Measurements from ENCODE around the gene EXOC6B.

Gene EXOC6B

DNA sequence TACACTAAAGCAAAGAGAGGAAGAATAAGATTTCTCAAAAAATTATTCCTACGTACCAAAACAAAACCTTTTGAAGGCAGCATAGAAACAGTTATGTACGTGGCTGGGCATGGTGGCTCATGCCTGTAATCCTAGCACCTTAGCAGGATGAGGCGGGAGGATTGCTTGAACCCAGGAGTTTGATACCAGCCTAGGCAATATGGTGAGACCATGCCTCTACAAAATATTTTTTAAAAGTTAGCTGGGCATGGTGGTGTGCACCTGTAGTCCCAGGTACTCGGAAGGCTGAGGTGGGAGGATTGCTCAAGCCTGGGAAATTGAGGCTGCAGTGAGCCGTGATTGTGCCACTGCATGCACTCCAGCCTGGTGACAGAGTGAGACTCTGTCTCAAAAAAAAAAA is 663.3 kb downstream of the EXOC6B start:
- no peak for DNase-seq (ENCODE audit: low read depth in 2 of 2)

DNA sequence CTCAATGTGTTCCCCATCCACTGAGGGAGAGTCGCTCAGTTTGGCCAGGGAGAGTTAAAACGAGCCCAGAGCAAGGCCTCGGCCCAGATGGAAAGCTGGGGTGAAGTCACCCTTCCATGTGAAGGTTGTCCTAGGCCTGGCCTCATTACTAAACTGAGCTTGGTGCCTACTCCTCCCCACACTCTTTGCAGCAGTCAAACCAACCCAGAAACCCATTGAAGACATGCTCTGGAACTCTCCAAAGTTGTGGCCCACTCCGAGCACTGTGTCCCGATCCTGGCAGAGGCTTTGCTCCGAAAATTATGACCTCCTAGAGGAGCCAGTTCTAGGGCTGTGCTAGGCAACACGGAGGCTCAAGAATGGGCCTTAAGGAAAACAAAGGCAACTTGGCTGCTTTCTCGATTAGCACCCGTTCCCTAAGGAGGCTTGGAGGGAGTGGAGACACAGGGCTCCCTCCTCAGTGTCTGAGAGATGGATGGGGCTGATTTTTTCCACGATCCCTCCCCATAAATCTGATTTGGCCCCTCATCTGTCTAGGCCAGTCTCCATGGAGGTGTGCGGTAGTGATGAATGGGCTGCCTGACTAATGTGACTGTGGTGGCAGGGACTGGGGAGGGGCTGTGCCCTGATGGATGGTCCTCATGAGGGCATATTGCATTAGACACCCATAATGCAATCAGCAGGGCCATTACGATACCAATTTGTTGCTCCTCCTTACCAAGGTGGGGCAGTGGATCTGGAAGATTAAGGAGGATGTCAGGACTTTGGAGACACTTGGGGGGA is 666.4 kb downstream of the EXOC6B start:
- no peak for DNase-seq (ENCODE audit: low read depth in 2 of 2)

DNA sequence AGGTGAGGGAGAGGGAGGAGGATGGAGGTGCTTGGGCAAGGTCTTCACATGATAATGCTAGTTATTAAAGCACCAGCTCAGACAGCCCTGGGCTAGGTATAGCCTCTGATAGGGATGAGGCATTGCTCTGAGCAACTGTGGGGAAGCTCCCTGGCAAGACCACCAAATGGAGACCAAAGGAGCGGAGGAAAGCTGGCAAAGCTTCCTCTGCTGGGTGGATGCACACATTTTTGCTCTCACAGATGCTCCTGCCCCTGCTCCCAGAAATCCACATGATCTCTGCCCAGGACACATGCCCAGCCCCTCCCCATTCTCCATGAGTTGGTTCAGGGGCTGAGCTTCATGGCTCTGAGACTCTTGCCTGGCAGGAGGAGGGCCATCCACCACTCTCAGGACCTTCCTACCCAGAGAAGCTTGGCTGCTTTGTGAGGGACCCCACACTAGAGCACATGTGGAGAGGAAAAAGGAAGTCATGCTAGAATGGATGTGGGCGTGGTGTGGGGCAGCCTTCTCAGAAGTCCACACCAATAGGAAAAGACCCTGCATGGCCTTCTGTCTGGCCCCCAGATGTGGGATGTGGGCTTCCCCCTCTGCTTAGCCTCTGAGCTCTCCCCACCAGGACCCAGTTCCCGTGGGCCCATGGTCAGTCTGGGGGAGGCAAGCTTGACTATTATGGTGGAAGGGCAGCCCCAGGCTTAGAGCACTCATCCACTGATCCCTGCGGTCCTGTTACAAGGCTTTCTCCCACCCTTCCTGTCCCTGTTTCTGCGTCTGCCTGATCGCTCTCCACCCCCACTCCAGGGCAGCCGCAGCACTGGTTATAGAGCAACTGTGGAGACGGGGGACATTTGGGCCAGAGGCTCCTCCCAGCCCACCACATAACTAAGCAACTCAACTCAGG is 667.7 kb downstream of the EXOC6B start:
- DNase-seq (ENCODE audit: low read depth in 2 of 2): no peak

DNA sequence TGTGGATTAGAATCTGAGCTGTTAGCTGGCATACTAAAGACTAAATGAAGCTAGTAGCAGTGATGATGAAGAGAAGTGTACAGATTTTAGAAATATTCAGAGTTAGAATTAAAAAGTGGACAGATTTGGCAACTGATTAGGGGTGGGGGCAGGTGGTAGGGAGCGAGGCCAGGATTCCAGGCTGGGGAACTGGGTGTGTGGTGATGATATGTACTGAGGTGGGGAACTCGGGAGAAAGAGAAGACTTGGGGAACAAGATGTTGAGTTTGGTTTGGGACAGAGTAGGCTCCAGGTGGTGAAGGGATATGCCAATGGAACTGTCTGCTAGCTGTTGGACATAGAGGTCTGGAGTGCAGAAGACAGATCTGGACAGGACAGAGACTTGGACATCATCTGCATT is 669.0 kb downstream of the EXOC6B start:
- no peak for DNase-seq (ENCODE audit: low read depth in 2 of 2)

DNA sequence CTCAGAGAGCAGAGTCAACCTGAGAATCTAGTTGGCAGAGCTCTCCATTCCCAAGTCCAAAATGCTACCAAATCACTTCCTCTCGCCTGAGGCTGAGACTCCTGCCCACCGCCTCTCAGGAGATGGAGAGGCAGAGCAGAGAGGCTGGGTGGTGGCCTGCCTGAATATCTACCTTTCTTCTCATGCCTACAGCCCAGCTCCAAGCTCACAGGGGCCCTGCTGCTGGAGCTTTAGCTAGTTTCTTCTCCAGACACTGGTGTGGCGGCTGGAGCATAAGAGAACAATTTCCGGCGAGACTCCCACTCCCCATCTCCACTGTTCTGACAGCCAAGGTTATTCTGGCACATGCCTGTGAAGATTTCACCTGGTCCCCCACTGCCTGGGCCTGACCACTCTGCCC is 670.1 kb downstream of the EXOC6B start:
- no peak for DNase-seq (ENCODE audit: low read depth in 2 of 2)

DNA sequence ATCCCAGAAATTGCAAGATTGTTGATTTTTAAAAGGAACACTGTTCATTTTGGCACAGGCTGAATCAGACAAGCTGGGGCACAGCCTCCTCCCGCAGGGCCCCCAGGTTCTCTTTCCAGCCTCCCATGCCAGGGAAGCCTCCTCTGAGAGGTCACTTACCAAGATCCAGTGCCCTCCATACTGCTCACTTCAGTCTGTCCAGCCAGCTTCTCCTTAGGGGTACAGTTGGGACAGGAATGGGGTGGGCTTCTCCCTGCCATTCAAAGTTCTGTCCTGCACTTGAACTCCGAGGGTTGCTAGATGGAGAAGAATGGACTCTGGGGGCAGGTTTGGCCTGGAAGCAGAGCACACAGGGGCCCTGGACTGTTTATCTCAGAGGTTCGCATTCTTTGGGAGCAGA is 670.7 kb downstream of the EXOC6B start:
- DNase-seq (ENCODE audit: low read depth in 2 of 2): no peak

DNA sequence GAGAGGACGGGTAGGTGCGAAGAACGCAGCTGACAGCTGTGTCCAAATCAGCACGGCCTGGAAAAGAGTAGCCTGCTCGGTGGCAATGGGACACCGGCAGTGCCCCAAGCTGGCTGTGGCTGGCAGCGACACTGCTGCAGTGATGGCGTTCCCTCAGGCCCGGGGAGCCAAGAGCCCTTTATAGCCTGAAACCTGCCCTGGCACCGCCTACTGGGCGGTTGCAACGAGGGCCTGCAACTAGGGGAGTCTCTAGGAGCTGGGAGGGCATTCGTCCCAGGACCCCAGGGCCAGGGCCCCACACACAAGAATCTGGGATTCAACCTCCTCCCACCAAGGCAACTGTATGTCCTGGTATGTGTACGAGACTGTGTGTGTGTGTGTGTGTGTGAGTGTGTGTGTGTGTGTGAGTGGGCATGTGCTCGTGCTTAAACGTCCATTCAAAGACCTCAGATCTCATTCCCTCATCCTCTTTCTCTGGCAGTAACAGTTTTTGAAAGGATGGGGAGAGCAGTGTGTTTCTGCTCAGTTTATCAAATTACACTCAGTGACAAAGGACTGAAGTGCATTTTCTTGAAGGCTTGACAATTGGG is 671.4 kb downstream of the EXOC6B start:
- no peak for DNase-seq (ENCODE audit: low read depth in 2 of 2)

DNA sequence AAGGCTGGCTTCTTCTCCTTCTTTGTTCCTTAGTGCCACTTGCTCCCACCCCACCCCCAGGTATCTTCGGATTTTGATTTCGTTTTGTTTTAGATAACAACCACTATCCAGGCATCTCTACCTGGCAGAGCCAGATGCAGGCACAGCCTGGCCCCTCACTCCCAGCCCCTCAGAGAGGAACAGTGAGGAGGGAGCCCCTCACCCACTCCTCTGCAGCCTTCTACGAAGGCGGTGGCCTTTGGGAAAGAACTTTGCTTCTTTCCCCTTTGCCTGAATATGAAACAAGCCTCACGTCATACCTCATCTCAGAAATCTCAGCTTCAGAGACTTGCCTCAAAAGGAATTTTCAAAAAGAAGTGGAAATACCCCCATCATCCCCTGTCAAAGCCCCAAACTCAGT is 671.9 kb downstream of the EXOC6B start:
- no peak for DNase-seq (ENCODE audit: low read depth in 2 of 2)

DNA sequence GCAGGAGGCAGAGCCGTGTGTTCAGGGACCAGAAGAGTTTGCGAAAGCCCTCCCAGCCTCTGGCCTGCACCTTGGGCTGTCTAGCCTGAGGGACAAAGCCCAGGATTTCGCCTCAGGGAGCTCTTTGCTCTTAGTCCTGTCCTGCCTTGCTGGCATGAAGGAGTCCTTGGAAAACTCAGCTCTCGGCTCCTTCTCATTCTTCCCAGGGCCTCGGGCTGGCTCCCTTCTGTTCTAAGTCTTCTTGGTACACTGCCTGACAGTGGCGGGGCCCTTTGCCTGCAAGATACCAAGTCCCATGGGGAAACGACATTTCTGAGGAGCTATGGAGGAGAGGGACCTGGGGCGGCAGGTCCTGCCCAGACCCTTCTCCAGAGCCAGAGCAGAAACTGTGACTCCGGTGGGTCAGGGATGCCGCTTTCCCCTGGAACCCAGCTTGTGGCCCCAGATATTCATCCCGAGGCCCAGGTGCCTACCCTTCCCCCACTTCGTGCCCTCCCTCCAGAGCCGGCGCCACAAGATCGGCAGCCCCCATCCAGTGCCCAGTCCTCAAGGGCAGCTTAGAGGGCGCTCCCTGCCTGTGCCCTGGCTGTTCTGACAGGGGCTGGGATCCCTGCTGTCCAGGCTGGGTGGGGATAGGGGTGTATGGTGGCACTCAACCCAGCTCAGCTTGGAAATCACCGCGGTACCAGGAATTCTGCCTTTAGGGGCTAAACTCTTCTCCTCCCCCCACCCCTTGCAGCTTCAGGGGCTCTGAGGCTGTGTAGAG is 672.6 kb downstream of the EXOC6B start:
- no peak for DNase-seq (ENCODE audit: low read depth in 2 of 2)

DNA sequence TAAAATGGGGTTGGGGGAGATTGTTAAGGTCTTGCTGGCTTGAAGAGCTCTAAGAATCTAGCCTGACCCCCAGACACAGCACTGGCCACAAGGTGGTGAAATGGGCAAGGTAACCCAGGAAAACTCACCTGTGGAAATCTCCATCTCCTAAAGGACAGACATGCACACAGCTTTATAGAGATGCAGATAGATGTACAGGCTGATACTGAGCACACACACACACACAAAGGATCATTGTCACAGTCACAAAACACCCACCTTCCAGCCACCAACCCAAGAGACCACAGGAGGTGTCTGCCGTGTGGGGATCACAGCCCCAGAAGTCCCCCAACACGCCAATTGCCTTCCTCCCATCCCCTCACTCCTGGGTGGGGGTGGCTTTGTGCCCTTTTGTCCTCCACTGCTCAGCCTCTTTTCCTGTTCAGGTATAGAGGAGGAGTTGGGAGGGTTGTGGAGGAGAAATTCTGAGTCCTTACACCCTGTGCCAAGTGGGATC is 674.9 kb downstream of the EXOC6B start:
- DNase-seq (ENCODE audit: low read depth in 2 of 2): no peak

DNA sequence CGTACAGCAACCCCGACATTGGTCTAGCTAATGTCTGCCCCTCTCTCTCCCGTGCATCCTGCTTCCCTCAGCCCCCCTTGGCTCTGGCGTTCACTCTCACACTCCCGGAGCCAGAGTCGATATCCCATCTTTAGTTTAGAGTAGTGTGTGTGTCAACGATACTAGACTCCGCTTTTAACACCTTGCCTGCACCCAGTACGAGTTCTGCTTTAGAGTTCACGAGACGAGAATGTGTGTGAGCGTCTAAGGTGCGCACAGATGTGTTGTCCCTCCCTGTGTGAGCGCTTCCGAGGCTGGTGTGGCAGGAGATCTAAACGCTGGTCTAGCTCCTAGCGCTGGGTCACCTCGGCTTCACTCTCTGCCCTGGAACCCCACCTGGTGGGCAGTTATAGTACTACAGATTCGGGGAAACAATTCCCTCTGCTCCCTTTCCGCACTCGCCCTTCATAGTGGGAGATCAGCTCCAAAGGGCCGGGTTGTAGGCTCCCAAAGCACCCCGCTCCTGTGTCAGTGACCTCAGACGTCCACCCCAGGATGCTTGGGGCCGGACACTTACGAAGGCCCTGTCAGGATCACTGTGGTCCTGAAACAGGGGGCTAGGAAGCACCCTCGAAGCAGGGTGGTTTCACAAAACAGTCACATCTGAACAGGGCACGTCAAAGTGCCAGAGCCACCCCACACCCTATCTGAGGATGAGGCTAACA is 675.5 kb downstream of the EXOC6B start:
- peak; percentile 17 to 29 for DNase-seq (ENCODE audit: low read depth in 2 of 2)

DNA sequence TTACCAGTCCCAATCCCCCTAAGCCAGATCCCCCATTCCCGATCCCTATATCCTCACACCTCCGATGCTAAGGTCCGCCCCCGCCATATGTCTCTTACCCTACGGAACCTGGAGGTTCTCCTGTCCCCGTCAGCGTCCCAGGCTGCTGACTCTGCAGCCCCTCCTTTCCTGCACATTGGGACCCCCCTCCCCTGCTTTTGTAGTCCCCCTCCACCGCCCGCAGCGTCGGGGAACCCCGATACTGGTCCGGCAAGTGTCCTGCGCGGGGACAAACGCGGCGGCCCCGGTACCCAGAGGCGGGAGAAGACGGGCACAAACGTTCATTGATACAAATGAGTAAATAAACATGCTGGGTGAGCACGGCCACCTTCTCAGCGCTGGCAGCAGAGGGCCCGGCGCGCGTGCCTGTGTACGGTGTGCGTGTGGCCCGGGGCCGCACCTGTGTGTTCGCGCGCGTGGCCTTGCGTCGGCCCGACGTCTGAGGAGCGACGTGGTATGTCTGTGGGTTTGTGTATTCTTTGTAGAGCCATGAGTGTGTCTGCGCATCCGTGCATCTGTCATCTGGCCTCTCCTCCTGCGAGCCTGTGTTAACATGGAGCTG is 676.2 kb downstream of the EXOC6B start:
- no peak for DNase-seq (ENCODE audit: low read depth in 2 of 2)

DNA sequence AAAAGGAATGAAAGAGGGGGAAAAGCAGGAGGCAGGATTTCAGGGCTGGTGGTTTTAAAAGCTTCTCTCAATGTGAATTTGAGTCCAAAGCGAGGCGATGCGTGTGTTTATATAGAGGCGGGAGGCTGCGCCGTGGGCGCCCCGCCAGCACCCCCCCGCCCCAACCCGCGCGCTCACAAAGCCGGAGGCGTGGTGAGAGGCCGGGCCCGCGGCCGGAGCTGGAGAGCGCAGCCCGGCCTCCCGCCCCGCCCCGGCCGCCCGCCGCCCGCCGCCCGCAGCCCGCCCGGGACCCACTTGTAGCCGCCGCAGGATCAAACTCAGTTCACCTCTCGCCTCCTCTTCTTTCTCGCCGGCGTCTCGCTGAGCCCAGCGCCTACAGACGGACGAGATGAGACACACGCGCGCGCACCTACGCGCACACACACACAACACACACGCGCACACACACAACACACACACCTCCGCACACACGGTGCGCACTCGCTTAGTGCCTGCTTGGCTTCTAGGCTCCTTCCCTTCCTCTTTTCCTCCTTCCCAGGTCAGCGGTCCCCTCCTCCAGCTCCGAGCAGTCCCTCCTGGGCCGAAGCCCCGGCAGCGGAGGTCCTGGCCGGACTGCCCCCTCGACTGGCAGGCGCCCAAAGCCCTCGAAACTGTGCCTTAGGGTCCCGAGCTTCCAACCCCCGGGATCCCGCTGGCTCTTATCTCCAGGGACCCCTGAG is 676.8 kb downstream of the EXOC6B start:
- no peak for DNase-seq (ENCODE audit: low read depth in 2 of 2)

DNA sequence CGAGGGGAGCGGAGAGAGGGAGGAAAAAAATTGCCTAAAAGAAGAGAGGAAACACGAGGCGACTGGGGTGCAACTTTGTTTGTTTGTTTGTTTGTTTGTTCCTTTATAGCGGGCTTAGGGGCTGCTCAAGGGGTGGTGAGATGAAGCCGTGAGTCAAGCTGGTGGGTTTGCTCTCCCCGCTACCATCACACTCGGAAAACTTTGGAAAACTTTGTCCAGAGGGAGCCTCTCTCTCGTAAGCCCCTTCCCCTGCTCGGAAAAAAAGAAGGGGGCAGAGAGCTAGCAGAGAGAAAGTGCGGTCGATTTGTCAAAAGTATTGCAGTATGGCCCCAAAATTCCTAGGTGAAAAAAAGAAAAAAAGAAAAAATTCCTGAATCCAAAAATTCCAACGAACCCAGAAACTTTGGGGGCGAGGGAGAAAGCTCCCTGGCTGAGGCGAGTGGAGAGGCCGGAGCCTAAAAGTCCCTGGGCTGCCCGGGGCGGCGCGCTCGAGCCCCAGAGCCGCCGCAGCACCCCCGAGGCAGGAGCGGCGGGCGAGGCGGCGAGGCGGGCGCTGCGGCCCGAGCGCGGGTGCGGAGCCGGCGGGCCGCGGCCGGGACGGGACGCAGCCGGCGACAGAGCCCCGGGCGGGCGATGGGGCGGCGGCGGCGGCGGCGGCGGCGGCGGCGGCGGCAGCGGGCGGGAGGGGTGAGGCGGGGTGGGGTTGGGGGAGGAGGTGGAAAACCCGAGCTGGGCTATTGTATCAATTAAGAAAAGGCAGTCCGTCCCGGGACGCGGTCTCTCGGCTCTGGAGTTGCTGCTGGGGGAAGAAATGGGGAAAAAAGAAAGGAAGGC is 677.6 kb downstream of the EXOC6B start:
- no peak for DNase-seq (ENCODE audit: low read depth in 2 of 2)

DNA sequence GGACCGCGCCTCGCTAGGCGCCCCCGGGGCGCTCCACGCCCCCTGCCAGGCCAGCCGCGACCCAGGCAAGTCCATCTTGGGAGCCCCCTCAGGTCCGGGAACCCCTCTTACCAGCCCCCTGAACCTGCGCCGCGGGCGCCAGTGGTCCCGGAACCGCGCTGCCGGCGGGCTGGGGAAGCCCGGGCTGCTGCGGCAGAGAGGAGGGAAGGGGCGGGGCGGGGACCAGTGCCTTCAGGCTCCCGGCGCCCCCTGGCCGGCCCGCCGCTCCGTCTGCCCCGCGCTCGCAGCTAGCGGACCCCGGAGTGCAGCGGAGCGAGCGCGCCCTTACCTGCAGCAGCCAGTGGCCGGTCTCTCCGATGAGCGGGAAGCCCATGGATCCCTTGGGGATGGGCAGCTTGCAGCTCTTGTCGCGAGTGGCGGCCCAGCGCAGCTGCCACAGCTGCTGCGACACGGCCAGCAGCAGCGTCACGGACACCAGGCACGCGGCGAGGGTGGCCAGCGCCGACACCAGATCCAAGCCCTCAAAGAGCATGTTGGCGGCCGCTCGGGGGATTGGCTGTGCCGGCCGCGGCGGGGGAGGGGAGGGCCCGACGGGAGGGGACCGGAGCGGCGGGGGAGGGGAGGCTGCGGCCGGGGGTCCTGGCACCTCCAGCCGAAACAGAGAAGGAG is 678.4 kb downstream of the EXOC6B start, which contains the start of gene CYP26B1:
TSS of gene CYP26B1 (minus strand) at position 560 of the 669 bp plus-strand sequence. CDS start at position 532, 28 bp downstream.
- DNase-seq (ENCODE audit: low read depth in 2 of 2): no peak

DNA sequence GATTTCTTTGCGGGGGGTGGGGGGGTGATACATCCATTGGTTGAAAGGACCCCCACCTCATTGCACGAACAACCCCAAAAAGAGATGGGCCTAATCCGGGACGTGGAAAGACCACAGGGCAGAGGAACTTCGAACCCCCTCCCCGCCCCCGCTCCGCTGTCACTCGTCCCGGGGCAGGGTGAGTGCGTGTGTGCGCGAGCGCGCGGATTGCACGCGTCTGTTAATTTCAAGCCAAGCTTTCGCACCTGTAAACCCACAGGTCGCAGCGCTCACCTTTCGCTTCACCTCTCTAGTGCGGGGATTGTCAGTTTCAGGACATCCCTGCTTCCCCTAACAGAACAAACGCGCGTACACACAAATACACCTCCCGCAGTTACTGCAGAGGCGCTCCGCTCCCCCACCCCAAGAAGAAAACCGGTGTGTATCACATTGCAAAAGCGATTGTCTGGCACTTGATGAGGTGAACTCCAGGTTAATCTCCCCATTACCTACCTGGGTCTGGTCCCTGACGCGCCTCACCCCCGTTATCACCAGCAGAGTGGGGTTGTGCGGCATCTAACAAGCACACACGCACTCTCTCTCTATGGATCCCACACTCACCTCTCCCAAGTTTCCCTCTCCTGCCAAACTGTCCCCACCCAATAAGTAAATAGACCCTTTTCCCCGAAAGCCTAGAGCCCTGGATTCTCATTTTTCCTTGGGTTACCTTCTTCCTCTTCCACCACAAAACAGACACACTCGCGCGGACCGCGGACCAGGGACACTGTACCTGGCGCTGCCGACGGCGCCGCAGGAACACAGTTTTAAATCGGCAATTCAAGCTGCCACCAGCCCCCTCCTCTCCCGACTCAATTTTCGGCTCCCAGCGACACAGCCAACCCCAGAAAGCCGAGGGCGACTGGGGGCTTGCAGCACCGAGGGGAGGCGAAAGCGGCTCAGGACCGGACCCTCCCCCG is 679.2 kb downstream of the EXOC6B start:
- no peak for DNase-seq (ENCODE audit: low read depth in 2 of 2)

DNA sequence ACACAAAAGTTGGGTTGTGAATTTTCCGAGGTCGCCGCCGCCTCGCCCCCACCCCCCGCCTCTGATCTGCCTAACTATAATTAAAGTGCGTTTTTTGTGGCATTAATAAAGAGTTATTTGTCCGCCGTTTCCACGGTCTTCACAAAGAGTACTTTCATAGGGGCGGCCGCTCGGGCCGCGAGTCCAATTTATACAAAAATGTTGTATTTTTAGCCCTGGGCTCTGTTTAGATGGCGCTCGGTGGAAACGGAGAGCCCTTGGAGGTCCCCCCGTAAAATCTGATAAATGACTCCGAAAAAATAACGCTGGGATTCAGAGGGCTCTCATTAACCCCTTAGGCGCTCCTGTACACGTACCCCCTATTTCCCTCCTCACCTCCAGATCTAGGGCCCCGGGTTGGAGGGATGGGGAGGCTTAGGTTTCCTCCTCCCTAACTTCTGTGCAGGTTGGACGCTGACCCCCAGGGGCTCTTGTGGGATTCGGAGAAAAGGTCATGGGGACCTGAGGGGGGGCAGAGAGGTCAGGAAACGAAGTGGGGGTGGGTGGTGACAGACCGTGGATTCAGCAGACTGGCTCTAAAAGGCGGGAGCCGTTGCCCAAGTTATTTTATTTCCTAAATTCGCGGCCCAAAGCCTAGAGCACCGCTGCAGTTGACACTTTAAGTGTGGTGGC is 680.0 kb downstream of the EXOC6B start:
- DNase-seq (ENCODE audit: low read depth in 2 of 2): no peak
